COLO668 (cell line): ENCODE results near the gene THADA.

ENCODE experiments used
- DNase-seq: peaks from one replicate; lab custom pipeline; 2025; ENCODE audit not compliant: unreplicated experiment; lab: John Stamatoyannopoulos, UW

Gene THADA

DNA sequence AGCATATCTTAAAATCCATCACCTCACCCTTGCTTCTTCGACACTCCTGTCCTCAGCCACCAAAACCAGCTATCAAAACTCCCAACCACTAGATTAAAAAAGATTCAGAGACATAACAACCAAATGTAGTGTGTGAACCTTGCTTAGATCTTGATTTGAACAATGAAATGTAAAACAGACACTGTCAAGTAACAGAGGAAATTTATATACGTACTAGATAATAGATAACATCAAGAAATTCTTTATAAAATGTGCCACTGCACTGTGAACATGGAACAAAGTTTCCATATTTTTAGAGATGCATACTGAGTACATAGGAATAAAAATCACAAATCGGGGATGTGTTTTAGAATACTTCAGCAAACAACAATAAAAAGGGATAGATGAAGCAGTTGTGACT, 86.0 kb downstream of the THADA start:
- DNase-seq, result no peak

DNA sequence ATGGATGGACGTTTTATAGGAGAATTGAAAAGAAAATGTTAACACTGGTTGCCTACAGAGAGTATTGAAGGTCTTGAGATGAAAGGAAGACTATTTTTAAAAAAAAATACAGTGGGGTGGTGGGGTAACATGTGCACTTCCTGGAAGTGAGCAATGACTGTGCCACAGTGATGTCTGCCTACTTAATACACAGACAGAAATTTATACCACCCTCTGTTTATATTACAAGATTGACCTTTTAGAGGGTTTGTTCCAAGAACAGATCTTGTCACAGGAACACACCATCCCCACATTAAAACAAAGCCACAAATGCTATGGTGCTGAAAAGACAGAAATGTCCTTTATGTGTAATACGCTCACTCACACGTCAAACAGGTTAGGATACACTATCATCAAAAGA, 87.6 kb downstream of the THADA start:
- DNase-seq, result no peak

DNA sequence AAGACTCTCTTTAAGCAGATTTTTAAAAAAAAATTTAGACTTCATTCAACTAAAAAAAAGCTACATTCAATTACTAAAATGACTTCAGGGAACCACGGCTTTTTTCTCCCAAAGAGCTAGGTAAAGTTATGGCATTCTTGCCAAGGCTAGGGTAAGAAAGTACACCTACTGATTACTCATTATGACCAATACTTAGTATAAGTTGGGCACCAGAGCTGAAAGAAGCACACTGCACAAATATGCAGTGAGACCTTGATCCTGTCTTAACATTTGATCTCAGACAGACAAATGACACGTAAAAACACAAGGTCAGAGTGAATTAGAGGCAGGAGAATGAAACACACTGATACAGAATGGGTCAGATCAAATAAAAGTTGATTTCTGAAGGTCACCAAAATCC, 88.7 kb downstream of the THADA start:
- DNase-seq, result no peak

DNA sequence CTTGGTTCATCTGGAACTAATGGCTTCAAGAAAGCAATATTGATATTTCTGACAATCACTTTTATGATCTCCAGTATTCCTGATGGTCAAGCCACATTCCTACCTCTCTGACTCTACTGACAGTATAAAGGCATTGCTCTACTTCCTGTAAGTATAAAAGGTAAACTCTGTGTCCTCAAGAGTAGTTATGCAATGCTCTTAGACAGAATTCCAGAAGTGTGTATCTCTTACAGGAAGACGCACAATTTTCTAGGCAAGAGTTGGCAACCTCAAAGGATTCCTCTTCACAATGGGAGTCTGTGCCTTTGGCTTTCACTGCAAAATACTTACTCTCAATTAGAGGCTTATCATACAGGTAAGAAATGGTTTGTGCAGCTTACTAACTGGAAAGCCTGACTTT, 100.1 kb downstream of the THADA start:
- DNase-seq, result no peak

DNA sequence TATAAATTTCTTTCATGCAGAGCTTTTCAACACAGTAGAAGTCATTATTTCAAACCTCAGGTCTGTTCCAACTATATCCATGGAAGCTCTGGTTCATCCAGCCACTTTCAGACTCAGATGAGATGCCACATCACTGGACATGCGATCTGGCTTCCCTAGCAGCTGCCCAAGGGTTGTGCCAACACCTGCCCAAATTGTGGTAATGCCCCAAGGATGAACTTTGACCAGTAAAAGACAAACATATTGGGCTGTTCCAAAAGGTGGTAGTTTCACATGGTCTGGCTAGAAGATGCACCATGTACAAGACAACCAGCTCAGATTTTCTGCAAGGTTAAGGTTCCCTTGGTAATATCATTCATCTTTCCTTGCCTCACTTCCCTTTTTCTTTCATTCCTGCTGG, 101.9 kb downstream of the THADA start:
- no peak for DNase-seq

DNA sequence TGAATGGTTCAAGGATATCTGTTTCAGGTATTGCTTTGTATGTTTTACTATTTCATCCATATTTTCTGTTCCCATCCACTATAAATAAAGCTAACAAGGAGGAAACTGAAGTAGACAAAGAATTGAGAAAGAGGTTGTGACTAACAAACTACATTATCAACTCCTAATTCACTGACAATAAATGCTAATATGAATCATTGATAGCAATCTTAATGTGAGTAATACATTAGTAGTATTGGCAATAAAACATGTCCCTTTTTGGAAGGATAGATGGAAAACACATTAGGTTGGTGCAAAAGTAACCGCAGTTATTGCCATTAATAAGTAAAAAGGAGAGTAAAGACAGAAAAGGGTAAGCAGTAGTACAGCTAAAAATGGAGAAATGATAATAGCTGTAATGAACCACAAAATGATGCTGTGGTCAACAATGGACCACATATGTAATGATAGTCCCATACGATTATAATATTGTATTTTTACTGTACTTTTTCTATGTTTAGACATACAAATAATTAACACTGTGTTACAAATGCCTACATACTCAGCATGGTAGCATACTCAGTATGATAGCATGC, 104.7 kb downstream of the THADA start:
- DNase-seq, result no peak

DNA sequence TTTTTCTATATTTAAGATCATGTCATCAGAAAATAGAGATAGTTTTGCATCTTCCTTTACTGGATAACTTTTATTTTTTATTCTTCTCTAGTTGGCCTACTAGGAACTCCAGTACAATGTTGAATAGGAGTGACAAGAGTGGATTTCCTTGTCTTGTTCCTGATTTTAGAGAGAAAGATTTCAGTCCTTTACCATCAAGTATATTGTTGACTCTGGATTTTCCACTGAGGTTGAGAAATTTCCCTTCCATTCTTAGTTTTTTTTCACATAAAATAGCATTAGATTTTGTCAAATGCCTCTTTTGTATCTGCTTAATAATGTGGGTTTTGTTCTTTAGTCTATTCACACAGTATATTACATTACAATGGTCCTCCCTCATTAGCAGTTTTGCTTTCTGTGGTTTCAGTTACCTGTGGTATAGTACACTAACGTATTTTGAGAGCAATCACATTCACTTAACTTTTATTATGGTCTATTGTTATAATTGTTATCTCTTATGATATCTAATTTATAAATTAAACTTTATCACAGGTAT, 105.5 kb downstream of the THADA start:
- no peak for DNase-seq

DNA sequence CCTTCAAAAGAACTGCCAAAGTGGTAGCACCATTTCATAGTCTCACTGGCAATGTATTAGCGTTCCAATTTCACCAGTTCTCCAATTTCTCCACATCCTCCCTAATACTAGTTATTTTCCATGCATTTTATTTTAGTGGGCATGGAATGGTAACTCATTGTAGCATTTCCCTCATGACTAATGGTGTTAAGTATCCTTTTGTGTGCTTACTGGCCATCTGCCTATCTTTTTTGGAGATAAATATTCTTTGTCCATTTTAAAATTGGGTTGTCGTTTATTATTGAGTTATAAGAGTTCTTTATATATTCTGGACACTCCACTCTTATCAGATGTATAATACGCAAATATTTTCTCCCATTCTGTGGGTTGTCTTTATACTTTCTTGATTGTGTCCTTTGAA, 107.1 kb downstream of the THADA start:
- no peak for DNase-seq

DNA sequence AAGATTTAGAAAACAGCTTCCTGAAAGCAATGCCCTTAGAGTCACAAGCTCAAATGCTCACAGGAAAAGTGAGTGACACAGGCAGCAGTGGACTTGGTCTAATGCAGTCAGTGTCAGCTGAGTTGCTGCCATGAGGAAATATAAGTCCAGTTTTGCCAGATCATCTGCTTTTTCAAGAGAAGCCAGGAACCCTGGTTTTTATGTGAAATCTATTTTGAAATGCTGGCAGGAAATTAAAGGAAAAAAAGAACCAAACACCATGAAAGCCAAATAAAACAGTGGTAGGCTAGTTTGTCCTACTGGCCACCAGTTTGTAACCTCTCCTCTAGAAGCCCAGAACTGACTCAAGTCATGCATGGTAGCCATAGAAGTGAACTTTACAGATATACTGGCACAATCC, 109.2 kb downstream of the THADA start:
- no peak for DNase-seq

DNA sequence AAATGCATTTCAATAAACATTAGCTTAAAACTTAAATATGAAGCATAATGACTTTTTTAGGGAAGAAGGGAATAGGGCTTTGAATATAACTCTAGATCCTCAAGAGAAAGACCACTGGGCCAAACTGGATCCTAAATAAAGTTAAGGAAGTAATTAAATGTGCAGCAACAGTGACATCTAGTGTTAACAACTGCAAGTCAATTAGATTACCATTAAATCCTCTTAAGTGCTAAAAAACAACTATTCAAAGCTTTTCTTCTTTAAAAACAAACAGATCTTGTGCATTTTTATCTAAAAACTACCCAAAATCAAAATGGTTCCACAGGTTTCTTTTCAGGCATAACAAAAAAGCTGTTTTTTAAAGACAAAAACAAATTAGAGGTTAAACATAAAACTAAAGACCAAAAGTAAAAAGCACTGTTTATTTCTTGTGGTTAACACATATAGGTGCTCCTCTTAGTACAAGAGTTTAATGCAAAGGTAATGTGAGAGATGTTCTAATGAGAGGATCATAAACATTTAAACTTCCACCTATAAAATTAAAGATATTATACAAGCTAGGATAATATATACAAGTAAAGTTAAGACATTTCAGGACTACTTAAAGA, 111.4 kb downstream of the THADA start:
- DNase-seq, result no peak

DNA sequence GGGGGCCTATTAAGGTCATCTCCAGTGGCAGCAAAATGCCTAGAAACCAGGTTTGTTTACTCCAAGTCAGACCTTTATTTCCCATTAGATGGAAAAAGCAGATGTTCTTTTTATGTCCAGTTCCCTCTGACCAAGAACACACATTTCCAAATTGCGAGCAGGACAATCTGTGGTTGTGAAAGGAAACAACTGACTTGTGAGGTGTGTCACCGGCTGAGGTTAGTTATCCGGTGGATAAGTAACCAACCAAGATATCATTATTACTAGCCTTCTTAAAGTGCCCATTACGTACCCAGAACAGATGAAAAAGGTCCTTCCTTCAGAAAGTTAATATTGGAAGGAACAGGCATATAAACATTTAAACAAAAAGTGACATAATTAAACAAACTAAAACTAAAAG, 112.9 kb downstream of the THADA start:
- DNase-seq, result no peak

DNA sequence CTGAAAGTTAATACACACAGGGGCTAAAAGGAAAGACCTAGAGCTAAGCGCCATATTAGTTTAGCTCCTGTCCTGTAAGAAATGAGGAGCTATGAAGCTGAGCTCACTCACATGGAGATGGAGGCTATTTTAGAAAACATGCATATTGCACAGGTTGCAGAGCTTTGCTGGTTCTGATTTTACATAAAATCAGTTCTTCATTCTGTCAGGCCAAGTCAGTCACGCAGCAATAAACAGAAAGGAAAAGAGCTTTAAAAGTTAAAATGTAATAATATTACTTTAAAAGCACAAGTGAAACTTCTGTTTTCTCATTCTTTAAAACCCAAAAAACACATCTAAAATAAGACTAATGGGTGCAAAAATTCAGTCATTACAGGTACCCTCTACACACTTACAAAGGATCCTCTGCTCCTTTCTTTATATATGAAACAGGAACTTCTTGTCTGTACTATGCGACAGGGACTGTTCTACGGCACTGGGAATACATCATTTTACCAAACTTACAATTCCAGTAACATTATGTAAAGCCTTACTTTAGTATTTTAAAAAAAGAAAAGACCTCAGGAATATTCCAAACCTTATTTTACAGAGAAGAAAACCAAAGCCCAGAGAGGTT, 113.8 kb downstream of the THADA start:
- no peak for DNase-seq

DNA sequence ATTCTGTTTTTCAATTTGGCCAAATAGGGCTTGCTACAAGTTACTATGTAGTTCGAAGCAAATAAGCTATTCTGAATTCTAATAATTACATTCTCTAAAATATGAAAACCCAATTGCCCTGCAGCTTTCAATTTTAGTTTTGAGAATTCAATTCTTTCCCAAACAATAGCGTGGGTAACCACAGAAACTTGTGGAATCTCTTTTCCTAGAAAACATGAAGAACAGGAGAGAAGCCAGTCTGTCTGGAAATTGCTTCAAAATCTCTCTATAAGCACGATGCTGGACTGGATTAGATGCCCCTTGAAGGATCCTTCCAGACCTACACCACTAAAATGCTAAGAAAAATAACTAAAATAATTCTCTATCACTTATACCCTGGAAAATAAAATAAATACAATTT, 115.0 kb downstream of the THADA start:
- DNase-seq, result no peak

DNA sequence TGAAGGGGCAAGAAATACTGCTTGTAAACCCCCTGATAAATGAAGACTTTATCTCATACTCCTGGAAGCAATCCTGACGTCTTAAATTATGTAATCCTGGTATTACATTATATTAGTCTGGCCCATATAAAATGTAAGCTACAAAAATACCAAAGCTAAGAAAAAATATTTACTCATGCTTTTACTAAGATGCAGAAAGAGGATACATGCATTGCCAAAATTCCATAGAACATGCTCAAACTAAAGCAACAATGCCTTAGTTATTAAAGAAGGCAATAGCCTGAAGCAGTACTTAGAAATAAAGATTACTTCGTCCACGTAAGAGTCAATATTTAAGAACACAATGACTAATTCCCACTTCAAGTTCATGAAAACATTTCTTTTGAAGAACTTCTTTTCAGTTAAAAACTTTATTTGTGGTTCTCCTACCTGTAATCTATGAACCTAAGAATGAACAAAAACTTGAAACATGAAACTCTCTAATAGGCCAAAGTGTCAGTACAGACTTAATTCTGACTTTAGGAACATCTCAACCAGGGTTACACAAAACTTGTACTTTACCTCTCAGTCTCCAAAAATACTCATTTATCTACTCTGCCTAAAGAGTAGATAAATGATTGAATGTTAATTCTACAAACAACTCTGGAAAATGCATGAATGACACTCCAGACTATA, 117.3 kb downstream of the THADA start:
- no peak for DNase-seq

DNA sequence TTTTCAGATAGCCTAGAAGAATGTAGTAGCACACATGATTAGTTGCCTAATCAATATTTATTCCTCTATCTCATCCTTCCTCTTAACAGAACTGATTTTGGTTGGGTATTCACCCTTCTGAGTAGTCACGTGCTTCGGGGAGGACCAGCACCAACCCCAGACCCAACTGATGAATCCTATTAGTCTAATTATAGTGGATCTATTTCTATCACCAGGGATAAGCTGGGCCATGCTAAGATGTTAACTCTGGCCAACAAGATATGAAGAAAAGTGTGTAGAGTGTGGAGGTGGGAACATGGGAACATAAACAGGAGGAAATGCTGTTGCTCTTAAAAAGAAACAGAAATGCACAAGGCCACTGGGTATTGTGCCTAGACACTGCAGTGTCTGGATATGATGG, 119.9 kb downstream of the THADA start:
- no peak for DNase-seq

DNA sequence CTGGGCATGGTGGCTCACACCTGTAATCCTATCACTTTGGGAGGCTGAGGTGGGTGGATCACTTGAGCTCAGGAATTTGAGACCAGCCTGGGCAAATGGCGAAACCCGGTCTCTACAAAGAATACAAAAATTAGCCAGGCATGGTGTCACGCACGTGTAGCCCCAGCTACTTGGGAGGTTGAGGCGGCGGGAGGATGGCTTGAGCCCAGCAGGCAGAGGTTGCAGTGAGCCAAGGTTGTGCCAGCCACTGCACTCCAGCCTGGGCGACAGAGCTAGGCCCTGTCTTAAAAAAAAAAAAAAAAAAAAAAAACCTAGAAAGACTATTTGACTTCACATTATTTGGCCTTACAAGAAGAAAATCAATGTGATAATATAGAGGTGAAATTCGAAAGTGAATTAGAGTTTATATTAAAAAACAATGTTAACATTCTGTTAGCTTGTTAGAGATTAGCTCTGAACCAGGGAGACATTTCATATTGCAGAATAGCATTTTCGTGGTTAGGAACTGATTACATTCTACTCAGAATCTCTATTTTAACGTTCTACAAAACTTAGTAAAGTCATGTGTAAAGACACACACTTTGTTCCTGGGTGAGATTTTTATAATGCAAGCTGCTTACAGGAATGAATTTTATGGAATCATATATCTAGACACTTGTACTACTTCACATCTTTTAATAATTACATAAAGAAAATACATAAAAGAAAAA, 120.5 kb downstream of the THADA start:
- no peak for DNase-seq

DNA sequence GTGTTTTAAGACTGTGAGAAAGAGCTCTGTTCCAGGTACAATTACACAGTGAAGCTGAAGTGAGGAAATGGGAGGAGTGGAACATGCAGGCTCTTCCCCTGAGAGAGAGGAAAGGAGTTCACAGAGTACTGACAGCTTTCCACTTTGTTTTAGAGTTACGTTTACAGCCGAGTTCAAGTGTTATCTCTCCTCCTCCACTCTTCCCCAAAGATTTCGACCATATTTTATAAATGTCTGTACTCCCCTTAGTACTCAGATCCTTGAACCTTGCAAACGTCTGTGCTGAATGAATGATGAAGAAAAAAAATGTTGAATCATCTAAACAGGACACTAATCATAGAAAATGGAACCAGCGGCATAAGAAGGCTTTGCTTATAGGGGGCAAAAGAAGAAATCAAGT, 121.6 kb downstream of the THADA start:
- DNase-seq, result no peak

DNA sequence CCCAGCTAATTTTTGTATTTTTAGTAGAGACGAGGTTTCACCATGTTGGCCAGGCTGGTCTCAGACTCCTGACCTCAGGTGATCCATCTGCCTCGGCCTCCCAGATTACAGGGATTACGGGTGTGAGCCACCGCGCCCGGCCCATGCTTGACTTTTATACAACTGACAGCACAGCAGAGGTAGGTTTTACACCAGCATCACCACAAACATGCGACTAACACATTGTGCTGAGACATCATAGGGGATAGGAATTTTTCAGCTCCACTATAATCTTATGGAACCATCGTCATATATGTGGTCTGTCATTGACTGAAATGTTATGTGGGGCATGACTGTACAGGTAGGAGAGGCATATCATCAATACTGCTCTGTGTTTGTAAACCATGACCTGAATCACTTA, 122.1 kb downstream of the THADA start:
- no peak for DNase-seq

DNA sequence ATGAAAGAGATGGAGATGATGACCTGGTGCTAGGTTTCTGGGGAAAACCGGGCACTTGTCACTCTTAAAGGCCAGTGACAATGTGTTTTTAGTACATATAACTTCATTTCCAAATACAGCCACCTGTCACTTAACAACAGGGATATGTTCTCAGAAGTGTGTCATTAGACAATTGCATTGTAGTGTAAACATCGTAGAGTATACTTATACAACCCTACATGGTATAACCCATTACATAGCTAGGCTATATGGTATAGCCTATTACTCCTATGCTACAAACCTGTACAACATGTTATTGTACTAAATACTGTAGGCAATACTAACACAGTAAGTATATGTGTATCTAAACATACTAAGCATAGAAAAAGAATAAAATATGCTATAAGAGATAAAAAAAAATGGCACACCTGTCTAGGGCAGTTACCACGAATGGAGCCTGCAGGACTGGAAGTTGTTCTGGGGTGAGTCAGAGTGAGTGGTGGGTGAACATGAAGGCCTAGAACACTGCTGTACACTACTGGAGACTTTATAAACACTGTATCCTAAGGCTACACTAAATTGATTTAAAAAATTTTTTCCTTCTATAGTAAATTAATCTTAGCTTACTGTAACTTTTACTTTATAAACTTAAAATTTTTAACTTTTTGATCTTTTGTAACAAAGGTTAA, 123.2 kb downstream of the THADA start:
- no peak for DNase-seq

DNA sequence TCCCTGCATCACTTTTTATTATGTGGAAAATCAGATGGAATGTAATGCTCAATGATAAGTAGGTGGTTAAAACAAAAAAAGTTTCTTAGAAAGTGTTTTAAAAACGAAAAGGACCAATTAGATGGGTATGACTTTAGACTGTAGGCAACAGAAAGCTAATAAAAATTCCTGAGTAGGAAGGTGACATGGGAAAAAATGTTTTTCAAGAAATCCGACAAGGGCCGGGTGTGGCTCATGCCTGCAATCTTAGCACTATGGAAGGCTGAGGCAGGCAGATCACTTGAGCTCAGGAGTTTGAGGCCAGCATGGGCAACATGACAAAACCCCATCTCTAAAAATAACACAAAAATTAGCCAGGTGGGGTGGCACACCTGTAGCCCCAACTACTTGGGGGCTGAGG, 126.1 kb downstream of the THADA start:
- DNase-seq, result no peak

DNA sequence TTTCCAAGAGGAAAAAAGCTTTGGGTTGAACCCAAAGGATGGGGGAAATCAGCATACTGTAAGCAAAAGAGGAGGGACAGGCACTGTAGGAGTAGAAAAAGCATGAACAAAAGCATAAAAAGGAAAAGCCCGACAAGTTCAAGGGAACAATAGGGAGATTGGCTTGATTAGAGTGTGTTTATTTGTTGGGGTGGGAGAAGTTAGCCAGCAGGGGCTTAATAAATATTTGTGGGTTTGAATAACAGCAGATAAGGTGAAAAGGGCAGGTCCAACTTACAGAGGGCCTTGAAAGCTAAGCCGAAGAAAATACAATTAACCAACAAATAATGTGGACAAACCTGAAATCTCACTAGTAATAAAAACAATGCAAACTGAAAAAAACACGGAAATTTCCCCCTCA, 126.7 kb downstream of the THADA start:
- no peak for DNase-seq
